HG03025 (cell line): ENCODE measurements around the gene EHD3.

Source experiments
- ATAC-seq: cut with Tn5 transposase; IDR thresholded peaks from one replicate; pipeline ENCODE4 v1.9.1; 2021; ENCODE audit warnings: mild to moderate bottlenecking, moderate library complexity; ENCODE audit not compliant: unreplicated experiment, low FRiP score

The EHD3 gene

DNA sequence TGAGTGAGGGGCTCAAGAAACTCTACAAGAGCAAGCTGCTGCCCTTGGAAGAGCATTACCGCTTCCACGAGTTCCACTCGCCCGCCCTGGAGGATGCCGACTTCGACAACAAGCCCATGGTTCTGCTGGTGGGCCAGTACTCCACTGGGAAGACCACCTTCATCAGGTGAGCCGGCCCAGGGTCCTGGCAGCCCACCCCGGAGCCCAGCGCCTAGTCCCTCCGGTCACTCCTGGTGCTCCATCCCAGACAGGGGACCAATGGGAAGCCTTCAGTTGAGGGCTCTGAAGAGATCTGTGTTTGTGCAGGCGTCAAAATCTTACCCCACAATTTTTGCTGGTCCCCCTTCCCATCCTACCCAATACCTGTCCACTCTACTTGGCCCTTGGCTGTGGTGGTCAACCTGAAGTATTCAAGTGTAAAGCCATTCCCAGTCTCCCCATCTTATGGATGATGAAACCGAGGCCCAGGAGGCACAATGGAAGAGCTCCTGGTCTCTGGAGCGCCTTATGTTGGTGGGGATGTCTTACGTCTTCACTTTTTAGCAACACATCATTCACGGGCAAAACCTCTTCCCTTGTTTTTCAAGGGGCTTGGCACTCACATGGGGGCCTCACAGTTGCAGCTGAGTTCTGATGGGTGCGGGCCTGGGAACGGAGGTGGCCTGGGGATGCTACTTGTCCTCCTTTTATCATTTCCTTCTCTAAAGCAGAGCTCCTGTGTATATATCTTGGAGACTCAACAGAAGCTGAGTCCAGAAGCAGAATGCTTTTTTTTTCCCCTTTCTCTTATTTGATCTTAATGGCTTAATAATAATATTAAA lies 941 bp downstream of the EHD3 start:
- no peak for ATAC-seq

DNA sequence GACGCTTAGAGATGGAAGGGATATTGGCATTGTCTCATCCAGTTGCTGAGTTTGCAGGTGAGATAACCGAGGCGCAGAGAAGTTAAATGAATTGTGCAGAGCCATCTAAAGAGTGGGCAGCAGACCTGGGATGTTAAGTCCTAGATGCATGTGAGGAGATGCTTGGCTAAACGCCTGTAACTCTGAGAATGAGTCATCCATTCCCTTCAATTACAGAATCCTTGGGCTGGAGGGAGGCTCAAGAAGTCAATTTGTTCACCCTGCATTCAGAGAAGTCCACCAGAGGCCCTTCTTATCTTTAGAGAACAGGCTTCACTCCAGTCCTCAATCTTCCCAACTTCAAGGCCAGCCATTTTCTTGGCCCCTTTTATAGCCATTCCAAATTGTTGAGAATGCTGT lies 1.6 kb downstream of the EHD3 start:
- ATAC-seq, result no peak

DNA sequence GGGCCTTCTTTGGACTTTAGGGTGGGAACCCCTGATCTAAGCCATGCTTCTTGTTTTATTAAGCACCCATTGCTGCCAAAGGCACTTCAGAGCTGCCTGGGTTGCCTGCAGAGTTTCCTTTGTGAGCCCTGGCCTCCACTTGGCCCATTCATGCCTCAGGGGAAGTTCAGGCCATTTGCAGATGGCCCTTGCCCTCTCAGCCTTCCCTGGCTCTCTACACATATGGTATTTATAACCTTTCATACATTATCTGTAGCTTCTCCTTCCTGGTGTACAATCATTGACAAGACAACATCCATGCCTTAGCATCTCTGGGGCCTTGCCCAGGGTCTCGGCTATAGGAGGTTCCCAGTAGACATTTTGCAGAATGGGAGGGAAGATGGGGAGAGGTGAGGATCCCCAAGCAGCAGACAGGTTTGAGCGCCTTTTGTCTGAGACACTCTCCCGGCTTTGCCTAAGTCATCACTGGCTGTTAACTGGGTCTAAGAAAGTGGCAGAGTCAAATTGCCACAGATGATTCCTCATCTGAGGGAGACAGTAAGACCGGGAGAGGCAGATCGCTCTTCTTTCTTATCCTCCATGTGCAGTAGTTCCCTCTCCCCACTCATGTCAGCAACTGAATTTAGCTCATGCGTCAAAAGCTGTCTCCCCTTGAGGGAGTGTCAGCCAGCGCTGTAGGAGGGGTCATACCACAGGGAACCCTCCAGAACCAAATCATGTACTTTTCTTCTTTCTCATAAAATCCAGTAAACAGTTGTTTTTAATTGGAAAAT lies 2.7 kb downstream of the EHD3 start:
- ATAC-seq, result no peak

DNA sequence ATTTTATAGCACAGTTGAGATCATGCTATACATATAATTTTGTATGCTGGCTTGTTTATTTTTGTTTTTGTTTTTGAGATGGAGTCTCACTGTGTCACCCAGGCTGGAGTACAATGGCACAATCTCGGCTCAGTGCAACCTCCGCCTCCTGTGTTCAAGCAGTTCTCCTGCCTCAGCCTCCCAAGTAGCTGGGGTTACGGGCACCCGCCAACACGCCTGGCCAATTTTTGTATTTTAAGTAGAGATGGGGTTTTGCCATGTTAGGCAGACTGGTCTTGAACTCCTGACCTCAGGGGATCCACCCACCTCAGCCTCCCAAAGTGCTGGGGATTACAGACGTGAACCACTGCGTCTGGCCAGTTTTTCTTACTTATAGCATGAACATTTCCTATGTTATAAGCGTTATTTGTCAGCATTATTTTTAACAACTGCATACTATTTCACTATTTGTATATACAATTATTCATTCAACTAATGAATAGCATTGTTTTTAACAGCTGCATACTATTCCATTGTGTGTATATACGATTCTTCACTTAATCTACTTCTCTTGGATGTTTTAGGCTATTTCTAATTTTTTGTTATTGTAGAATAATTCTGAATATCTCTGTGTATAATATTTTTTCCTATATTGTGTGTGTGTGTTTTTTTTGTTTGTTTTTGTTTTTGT lies 3.5 kb downstream of the EHD3 start:
- ATAC-seq, result no peak

DNA sequence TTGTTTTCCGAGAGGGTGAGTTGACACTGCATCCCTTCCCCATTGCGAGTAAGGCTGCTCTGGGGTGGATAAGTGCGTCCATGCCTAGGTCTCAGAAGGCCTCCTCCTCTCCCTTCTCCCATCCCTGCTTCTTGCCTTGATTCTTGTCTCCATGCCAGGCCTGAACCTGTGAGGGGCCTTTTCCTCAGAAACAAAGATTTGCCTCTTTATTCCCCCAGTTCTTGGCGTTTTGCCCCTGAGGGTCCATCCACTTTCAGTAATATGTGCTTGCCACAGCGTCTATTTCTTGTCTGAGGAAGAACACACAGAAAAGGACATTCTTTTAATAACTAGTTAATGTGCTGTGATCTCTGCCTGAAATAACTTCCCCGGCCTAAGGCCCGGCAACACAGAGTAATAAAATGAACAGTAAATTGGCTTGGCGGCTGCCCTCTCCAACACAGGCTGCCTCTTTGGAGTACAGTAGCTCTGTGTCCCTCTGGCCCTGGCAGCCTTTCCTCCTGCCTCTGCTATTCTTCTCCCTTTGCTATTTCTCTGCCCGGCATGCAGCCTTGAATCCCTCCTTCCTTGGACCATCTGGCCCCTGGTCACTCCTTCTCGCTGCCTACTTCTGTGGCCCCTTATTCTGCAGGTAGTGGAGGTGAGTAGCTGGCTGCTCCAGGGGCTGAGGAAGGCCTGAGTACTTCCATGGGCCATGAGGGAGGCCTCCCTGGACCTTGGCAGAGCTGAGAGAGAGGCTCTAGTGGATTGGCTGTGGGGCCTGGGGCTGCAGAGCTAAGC lies 4.4 kb downstream of the EHD3 start:
- no peak for ATAC-seq

DNA sequence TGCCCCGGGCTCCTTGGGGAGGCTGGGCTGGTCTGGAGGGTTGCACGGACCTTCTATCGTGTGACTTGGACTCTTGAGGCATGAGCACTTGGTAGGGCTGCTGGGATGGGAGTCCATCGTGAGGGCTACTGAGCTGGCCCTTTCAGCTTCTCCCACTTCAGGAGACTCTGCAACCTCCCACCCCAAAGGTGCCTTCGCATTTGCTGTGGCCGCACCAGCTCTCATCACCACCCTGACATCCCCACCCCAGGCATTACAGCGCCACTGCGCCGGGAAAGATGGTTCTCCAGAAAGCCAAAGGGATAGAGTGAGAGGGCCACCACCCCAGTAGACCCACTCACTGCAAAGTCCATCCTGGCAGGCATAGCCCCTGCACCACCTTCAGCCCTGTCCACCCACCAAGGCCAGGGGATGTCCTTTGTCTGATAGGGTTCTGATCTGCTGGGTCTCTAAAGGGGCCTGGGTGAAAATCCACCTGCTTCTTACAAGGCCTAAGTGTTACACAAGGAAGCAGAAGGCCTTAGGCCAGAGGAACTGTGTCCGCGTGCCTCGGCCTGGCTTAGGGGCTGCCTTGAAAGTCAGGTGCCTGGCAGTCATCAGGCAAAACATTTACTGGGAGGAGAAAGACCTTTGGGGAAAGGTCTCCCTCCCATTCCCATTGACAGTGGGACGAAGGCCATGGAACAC lies 5.1 kb downstream of the EHD3 start:
- ATAC-seq, result no peak

DNA sequence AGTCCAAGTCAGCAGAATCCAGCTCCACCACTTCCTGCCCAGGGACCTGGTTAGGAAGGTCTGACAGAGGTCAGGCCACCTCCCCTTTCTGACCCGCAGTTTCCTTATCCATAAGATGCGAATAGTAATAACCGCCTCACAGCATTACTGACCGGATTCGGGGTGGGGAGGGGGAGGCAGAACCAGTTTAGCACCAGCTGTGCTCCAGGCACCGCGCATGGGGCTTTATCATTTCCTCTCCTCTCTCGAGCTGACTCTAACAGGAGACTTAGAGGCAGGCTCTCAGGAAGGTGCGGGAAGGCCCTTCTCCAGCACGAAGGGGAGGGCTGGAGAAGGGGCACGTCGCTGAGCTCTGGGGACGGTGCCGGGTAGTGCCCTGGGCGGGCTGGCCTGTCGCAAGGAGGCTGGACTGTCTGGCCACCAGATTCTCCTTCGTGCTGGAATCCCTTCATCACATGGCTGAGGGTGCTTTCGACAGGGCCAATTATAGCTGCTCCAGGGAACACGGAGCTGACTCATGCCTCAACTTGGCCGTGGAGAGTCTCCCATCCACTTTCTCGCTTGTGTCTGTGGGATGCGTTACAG lies 5.7 kb downstream of the EHD3 start:
- ATAC-seq, result no peak

DNA sequence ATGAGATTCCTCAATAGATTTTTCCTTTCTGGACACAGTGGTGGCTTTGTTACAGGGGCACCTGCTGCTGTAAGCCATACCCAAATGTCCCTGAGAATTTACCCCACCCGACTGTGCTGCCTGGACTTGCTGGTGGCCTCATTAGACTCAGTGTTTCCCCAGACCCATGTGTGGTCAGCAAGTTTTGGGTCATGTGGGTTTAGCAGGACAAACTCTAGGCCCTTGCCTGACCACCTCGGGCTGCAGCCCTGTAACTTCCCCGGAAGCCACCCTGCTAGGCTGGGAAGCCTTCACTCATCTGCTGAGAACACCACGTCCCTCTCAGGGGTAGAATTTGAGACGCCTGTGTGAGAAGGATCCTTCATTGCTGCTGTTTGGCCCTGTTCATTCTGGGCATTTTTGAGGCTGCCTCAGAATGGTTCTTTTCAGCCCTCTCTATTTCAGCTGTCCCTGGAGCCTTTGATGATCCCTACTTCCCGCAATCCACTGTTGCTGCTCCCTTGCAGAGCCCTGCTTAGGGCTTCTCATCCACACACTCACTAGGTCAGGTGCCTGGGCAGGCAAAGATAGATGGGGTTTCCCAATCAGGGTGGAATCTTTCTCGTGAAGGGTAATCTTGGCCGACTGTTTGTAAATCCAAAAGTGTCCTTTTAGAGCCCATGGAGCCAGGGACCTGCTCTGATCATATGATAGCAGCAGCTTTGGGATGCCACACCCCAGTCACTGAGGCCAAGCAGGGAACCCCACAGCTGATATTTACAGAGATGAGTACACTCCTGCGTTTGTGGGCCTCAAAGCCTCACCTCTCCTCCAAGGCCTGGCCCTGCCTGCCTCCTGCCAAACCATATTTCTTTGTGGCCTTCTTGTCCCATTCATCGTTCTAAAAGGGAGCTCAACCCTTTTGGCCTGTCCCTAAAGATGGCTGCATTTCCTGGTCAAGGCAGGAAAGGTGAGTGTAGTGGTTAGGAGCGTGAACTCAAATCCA lies 6.7 kb downstream of the EHD3 start:
- no peak for ATAC-seq

DNA sequence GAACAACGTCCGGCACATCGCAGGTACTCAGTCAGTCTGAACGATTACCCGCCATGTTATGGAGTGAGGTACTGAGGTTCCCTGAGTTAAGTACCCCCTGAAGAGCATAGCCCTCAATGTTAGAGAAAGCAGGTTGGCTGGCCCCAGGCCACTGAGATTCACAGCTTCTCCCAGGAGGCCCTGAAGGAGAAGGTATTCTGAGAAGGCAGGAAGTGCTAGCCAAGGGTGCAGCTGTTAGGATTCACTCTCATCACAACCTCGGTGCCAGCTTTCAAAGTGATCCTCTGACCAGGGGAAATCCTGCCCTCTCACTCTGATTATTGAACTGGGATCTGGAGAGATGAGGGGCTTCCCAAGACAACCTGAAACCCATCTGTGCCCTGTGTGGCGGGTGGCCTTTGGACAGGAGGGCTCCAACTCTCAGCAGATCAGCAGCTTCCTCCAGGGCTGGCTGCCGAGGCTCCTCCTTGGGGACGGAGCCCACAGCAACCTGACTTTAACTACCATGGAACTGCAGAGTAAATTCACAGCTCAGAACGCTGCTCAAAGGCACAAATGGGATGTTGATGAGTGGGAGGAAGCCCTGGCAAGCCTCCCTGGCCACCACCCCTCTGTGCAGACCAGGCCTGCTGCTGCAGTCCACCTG lies 7.8 kb downstream of the EHD3 start:
- no peak for ATAC-seq

DNA sequence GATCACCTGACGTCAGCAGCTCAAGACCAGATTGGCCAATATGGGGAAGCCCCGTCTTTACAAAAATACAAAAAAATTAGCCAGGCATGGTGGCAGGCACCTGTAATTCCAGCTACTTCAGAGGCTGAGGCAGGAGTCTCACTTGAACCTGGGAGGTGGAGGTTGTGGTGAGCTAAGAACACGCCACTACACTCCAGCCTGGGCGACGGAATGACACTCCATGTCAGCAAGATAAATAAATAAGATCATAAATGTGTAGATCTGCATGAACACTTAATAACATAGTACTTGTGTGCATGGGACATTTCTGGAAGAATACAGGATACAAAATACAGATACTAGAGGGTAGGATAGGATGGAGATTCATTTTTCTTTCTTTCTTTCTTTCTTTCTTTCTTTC lies 9.1 kb downstream of the EHD3 start:
- ATAC-seq, result no peak

DNA sequence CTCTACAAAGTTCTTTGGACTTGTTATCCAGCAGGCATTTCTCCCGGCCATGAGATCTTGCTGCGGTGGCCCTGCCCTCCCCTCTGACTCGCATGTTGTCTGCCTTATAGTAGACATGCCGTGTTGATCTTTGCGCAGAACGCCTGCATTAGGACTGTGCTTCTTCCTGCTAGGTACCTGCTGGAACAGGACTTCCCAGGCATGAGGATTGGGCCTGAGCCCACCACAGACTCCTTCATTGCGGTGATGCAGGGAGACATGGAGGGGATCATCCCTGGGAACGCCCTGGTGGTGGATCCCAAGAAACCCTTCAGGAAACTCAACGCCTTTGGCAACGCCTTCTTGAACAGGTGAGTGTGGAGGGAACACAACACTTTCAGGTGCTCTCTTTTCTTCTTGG lies 10.1 kb downstream of the EHD3 start:
- ATAC-seq, result no peak

DNA sequence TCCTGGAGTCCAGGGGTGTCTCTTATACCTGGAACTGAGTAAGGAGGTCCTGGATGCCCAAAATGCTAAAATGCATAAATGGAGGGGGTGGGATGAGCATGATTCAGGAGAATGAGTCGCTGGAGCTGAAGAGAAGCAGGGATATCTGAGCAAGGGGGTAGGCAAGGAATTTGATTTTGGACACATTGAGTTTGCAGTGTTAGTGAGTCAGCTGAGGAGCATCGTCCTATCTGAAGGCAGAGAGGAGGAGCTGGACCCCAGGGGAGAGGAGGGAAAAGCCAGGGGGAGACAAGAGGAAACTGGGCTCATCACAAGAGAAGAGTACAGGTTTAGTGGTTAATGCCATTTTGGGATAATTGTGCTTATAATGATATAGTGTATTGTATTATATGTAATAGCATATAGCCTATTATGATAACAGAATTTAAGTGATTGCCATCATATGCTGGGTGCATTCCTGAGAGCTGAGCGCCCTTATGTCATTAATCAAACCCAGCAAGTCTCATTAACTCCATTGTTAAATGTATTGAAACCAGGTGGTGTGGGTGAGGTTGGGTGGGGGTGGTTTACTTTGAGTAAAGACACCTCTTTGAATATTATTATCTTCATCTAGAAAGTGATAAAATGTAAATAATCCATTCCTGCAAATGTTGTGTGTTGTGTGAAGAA lies 12.4 kb downstream of the EHD3 start:
- ATAC-seq, result no peak

DNA sequence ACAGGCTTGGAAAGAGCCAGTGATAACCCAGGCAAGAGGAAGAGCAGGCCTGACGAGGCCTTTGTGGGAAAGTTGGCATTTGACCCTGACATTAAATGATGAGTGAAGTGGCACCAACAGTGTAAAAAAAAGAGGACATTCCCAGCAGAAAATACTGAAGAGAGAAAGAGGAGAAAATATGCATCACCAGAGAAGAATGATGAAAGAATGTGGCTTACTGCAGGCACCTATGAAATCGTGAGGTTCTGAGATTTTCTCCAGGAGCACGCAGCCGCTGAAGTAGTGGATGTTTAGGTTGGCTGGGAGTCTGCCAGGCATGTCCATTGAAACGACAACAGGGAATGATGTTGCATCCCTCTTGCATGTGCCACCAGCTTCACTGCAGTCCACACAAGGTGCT lies 13.8 kb downstream of the EHD3 start:
- no peak for ATAC-seq

DNA sequence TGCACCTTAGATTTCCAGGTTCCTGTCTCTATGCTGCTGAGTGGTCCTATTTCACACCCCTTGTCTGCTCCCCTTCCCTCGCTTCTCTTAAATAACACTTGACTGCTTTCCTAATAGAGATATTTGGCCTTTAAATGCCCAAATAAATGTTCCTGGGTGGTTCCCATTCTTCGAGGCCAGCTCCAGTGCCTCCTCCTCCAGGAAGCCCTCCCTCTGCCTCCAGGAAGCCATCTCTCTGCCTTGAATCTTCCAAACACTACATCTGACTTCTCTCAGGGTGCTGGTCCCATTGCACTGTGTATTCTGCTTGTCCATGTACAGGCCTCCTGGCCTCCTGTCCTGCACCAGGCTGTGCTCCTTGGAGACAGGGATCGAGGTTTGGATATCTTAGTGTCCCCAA lies 14.2 kb downstream of the EHD3 start:
- no peak for ATAC-seq

DNA sequence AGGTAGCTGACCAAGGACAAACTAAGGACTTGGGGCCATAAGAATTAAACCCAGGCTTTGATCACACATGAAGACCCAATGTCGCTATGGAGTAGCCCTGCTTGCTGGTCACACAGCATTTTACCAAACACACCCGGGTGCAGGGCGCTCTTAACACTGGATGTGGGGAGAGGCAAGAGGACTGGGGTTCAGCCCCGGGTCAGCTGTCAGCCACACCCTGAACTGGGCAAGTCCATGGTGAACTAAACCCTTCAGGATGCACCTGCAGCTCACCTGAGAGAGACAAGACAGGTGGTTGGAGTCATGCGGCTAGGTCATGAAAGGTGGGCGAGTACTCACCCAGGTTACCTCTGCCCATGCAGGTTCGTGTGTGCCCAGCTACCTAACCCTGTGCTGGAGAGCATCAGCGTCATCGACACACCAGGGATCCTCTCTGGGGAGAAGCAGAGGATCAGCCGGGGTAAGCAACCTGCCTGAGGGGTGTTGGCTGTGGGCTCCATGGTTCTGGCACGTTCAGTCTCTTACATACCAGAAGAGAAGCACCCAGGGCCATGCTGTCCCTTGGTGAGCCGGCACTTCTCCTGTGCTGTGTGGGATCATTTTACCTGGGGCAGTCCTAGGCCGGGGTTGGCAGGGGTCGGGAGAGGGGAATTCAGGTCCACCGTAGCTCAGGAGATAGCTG lies 15.2 kb downstream of the EHD3 start:
- ATAC-seq, result no peak

DNA sequence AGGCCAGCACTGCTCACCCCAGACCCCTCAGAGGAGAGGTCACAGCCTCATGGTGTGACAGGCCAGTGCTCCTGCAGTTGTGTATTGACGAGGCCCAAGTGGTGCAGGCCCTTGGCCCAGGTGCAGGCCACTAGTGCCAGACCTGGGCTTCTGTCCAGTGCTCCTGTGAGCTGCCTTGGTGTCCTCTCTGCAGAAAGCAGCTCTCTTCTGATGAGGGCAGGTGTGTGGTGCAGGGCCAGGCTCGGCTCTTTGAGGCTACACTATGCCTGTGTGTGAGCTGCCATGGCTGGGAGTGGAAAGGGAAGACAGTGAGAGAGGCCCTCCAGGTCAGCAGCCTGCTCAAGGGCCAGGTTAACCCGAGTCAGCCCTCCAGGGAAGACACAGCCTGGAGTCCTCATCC lies 17.1 kb downstream of the EHD3 start:
- no peak for ATAC-seq

DNA sequence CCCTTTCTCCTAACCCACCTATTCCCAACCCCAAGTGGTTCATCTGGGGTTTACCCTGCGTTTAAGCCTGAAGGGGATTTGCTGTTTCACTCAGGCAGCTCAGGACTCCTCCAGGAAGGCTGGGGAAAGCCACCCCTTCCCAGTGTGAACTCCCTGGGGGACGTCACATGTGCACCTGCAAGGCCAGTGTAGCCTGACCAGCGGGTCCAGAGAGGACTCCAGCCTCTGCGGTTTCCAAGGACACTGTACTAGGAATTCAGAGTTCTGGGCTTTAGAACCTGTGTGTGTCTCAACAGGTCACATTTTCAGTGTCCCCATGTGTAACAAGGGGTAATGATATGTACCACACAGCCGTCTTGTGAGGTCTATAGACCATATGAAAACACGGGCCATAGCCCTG lies 17.9 kb downstream of the EHD3 start:
- no peak for ATAC-seq
